ENCODE measurements around the gene ADAM22. TPM values are rescaled to one million over a fixed set of nuclear protein-coding genes. Genes with fewer than 3 reads are reported as not detected.
"Not testable (repeated sequence)": the region's sequence is repeated elsewhere in the genome, so short reads cannot be mapped to it uniquely, and the experiment has no call there.

ADAM22 gene
- total RNA-seq, 1 donor from 2014 or later: 3.0 TPM

GRCh38 chr7:87899255-87899654 lies 34.8 kb upstream of the ADAM22 start:
- Mint-ChIP-seq H3K27ac (ENCODE audit: unreplicated experiment) (no peak overlapping the region), H3K36me3 (ENCODE audit: unreplicated experiment) (peaks cover 6% of the 10 kb centered on the region), H3K4me3 (ENCODE audit: unreplicated experiment) (no peak overlapping the region), H3K9me3 (ENCODE audit: unreplicated experiment) (no peaks in the 10 kb centered on the region), H3K4me1 (ENCODE audit: unreplicated experiment) (peaks cover 6% of the 10 kb centered on the region), H3K27me3 (ENCODE audit: unreplicated experiment) (no peaks in the 10 kb centered on the region)
- no peak for DNase-seq (ENCODE audit: extremely low spot score, unreplicated experiment)
- no peak for TF ChIP-seq CTCF (IDR thresholded peaks at IDR 0.05)

GRCh38 chr7:87907136-87907906 lies 26.7 kb upstream of the ADAM22 start:
- not testable (repeated sequence) for DNase-seq (ENCODE audit: extremely low spot score, unreplicated experiment); H3K36me3 Mint-ChIP-seq (ENCODE audit: unreplicated experiment); H3K4me1 Mint-ChIP-seq (ENCODE audit: unreplicated experiment); H3K27ac Mint-ChIP-seq (ENCODE audit: unreplicated experiment); H3K4me3 Mint-ChIP-seq (ENCODE audit: unreplicated experiment); H3K9me3 Mint-ChIP-seq (ENCODE audit: unreplicated experiment); H3K27me3 Mint-ChIP-seq (ENCODE audit: unreplicated experiment)

GRCh38 chr7:87908814-87909213 lies 25.2 kb upstream of the ADAM22 start:
- H3K4me1 Mint-ChIP-seq (ENCODE audit: unreplicated experiment); H3K36me3 Mint-ChIP-seq (ENCODE audit: unreplicated experiment); H3K9me3 Mint-ChIP-seq (ENCODE audit: unreplicated experiment); H3K27ac Mint-ChIP-seq (ENCODE audit: unreplicated experiment); H3K4me3 Mint-ChIP-seq (ENCODE audit: unreplicated experiment); DNase-seq (ENCODE audit: extremely low spot score, unreplicated experiment); H3K27me3 Mint-ChIP-seq (ENCODE audit: unreplicated experiment): not testable (repeated sequence)

GRCh38 chr7:87912121-87912520 lies 21.9 kb upstream of the ADAM22 start:
- Mint-ChIP-seq H3K4me3 (ENCODE audit: unreplicated experiment) (no peak overlapping the region), H3K27ac (ENCODE audit: unreplicated experiment) (no peak overlapping the region), H3K4me1 (ENCODE audit: unreplicated experiment) (no peaks in the 10 kb centered on the region), H3K36me3 (ENCODE audit: unreplicated experiment) (peaks cover 6% of the 10 kb centered on the region), H3K9me3 (ENCODE audit: unreplicated experiment) (no peaks in the 10 kb centered on the region), H3K27me3 (ENCODE audit: unreplicated experiment) (peaks cover 5% of the 10 kb centered on the region)
- no peak for DNase-seq (ENCODE audit: extremely low spot score, unreplicated experiment)
- TF ChIP-seq CTCF (IDR thresholded peaks at IDR 0.05): no peak

- Mint-ChIP-seq H3K9me3 (ENCODE audit: unreplicated experiment) (no peaks in the 10 kb centered on the region), H3K27me3 (ENCODE audit: unreplicated experiment) (peaks cover 21% of the 10 kb centered on the region), H3K4me1 (ENCODE audit: unreplicated experiment) (no peaks in the 10 kb centered on the region), H3K4me3 (ENCODE audit: unreplicated experiment) (no peak overlapping the region), H3K36me3 (ENCODE audit: unreplicated experiment) (no peaks in the 10 kb centered on the region), H3K27ac (ENCODE audit: unreplicated experiment) (no peak overlapping the region)
- no peak for TF ChIP-seq CTCF (IDR thresholded peaks at IDR 0.05)
- no peak for DNase-seq (ENCODE audit: extremely low spot score, unreplicated experiment)
Observed at GRCh38 chr7:87918740-87919139, 15.3 kb upstream of the ADAM22 start.

- Mint-ChIP-seq H3K4me1 (ENCODE audit: unreplicated experiment) (no peaks in the 10 kb centered on the region), H3K27me3 (ENCODE audit: unreplicated experiment) (peaks cover 22% of the 10 kb centered on the region), H3K27ac (ENCODE audit: unreplicated experiment) (no peak overlapping the region), H3K9me3 (ENCODE audit: unreplicated experiment) (no peaks in the 10 kb centered on the region), H3K36me3 (ENCODE audit: unreplicated experiment) (no peaks in the 10 kb centered on the region), H3K4me3 (ENCODE audit: unreplicated experiment) (no peak overlapping the region)
- no peak for DNase-seq (ENCODE audit: extremely low spot score, unreplicated experiment)
- TF ChIP-seq CTCF (IDR thresholded peaks at IDR 0.05): no peak
Observed at GRCh38 chr7:87919875-87920274, 14.2 kb upstream of the ADAM22 start.

All from osteocyte (in vitro differentiated cells).